Astrocyte (in vitro differentiated cells and primary cell): ENCODE results near the gene ATP2B3.

Experiments used
- EZH2 ChIP-seq: IDR thresholded peaks from 2 replicates; pipeline ENCODE4 v1.6.1; 2012; ENCODE audit warnings: mild to moderate bottlenecking, low read length, inconsistent platforms; ENCODE audit not compliant: insufficient read depth
- TF ChIP-seq, protein P1 (sequence below): IDR thresholded peaks from 2 replicates; pipeline ENCODE4 v1.5.1; 2011; ENCODE audit warnings: low read depth, mild to moderate bottlenecking, inconsistent platforms, low read length, moderate library complexity; ENCODE audit not compliant: insufficient read depth

DNA sequence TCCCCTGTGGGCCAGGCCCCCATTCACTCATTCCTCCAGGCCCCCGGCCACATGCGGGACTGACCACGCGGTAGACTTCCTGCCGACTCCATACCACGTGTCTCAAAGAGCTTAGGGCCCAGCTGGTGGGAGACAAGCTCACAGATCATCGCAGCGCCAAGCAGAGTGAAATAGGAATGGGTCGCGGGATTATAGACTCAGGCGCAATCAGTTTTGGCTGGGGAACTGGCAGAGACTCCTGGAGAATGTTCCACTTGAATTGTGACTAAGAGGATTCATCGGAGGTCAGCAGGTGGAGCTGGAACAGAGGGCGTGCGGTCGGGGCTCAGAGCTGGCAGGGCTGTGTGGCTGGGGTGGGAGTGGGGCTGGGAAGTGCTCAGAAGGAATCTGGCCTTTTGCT, 15.6 kb downstream of the ATP2B3 start:
- TF ChIP-seq, protein P1, sequence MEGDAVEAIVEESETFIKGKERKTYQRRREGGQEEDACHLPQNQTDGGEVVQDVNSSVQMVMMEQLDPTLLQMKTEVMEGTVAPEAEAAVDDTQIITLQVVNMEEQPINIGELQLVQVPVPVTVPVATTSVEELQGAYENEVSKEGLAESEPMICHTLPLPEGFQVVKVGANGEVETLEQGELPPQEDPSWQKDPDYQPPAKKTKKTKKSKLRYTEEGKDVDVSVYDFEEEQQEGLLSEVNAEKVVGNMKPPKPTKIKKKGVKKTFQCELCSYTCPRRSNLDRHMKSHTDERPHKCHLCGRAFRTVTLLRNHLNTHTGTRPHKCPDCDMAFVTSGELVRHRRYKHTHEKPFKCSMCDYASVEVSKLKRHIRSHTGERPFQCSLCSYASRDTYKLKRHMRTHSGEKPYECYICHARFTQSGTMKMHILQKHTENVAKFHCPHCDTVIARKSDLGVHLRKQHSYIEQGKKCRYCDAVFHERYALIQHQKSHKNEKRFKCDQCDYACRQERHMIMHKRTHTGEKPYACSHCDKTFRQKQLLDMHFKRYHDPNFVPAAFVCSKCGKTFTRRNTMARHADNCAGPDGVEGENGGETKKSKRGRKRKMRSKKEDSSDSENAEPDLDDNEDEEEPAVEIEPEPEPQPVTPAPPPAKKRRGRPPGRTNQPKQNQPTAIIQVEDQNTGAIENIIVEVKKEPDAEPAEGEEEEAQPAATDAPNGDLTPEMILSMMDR: no peak
- TF ChIP-seq EZH2: no peak
